HG02943 (cell line): ENCODE measurements around the gene RBM19.
"Not testable (repeated sequence)": the region's sequence is repeated elsewhere in the genome, so short reads cannot be mapped to it uniquely, and the experiment has no call there.

Experiments used
- ATAC-seq: cut with Tn5 transposase; IDR thresholded peaks from one replicate; pipeline ENCODE4 v1.9.1; 2021; ENCODE audit warnings: mild to moderate bottlenecking, low read depth, moderate library complexity; ENCODE audit not compliant: unreplicated experiment

The RBM19 gene

GRCh38 chr12:113818283-113818682 is 147.8 kb downstream of the RBM19 start:
- no peak for ATAC-seq

GRCh38 chr12:113816866-113817265 is 149.3 kb downstream of the RBM19 start:
- no peak for ATAC-seq

GRCh38 chr12:113815031-113815430 is 151.1 kb downstream of the RBM19 start:
- no peak for ATAC-seq

GRCh38 chr12:113813229-113813541 is 152.9 kb downstream of the RBM19 start:
- ATAC-seq, result no peak

- ATAC-seq, result no peak
Observed at GRCh38 chr12:113812411-113813228, 153.5 kb downstream of the RBM19 start.

- ATAC-seq, result not testable (repeated sequence)
Observed at GRCh38 chr12:113809462-113810220, 156.5 kb downstream of the RBM19 start.

- no peak for ATAC-seq
Observed at GRCh38 chr12:113808095-113808951, 157.8 kb downstream of the RBM19 start.

GRCh38 chr12:113805673-113806072 is 160.5 kb downstream of the RBM19 start:
- ATAC-seq, result no peak

- ATAC-seq, result no peak
Observed at GRCh38 chr12:113804961-113805600, 161.0 kb downstream of the RBM19 start.

GRCh38 chr12:113803759-113804140 is 162.4 kb downstream of the RBM19 start:
- no peak for ATAC-seq

GRCh38 chr12:113802966-113803758 is 163.0 kb downstream of the RBM19 start:
- no peak for ATAC-seq

GRCh38 chr12:113802000-113802749 is 163.9 kb downstream of the RBM19 start:
- ATAC-seq, result no peak

- ATAC-seq, result no peak
Observed at GRCh38 chr12:113800201-113800600, 165.9 kb downstream of the RBM19 start.

GRCh38 chr12:113798552-113798951 is 167.6 kb downstream of the RBM19 start:
- no peak for ATAC-seq

- ATAC-seq, result no peak
Observed at GRCh38 chr12:113797535-113797868, 168.6 kb downstream of the RBM19 start.

GRCh38 chr12:113796852-113797534 is 169.1 kb downstream of the RBM19 start:
- no peak for ATAC-seq

- no peak for ATAC-seq
Observed at GRCh38 chr12:113796066-113796827, 169.9 kb downstream of the RBM19 start.

GRCh38 chr12:113795445-113795844 is 170.7 kb downstream of the RBM19 start:
- no peak for ATAC-seq
